Upper lobe of right lung (tissue), 1 donor: Measurements from ENCODE around the gene SLC7A1. TPM values are rescaled to one million over a fixed set of nuclear protein-coding genes. Genes with fewer than 3 reads are reported as not detected.

ENCODE experiments used
- ATAC-seq: fragments of 200-7000 bp; cut with Tn5 transposase; one replicate; pipeline ENCODE4 v1.9.1; 2020; ENCODE audit warnings: mild to moderate bottlenecking, moderate library complexity
- DNase-seq: peaks from one replicate; pipeline ENCODE4 v3.0.0-alpha.2; 2020
- H3K27ac ChIP-seq: fragments of 200-600 bp; one replicate; pipeline ENCODE4 v1.8.0; 2022
- H3K27me3 ChIP-seq: fragments of 200-600 bp; one replicate; pipeline ENCODE4 v1.8.0; 2022; ENCODE audit warnings: mild to moderate bottlenecking
- H3K36me3 ChIP-seq: fragments of 200-600 bp; one replicate; pipeline ENCODE4 v1.8.0; 2022
- H3K4me1 ChIP-seq: fragments of 200-600 bp; one replicate; pipeline ENCODE4 v1.8.0; 2022
- H3K4me3 ChIP-seq: fragments of 200-600 bp; one replicate; pipeline ENCODE4 v1.8.0; 2022; ENCODE audit warnings: mild to moderate bottlenecking
- H3K9me3 ChIP-seq: fragments of 200-600 bp; one replicate; pipeline ENCODE4 v1.8.0; 2022
- intact Hi-C: fragments of 100-400 bp; cut with DNase I; formaldehyde crosslinking; loops from one replicate; pipeline ENCODE4 v1.11.0; 2022
- total RNA-seq: library from RNA; stranded (reverse); fragmentation: NEBNext Ultra II Directional; extraction: Animal tissue kit (Norgen Biotek cat#: 25700); gene quantifications from one replicate; pipeline ENCODE4 v1.2.1, GENCODE V29; 2021
- TF ChIP-seq, protein P1 (sequence below): fragments of 200-600 bp; IDR thresholded peaks from one replicate; pipeline ENCODE4 v1.8.0; 2022; ENCODE audit warnings: antibody characterized with exemption
- donor health status: DM: no; HTN: yes; CAD: no; lungs with severe emphysema.

Gene SLC7A1
- total RNA-seq, 1 donor from 2014 or later = 30.2 TPM

GRCh38 chr13:29591310-29591709 is 4.2 kb downstream of the SLC7A1 start:
- intact Hi-C loops = no loop called here
- Histone ChIP-seq H3K4me3 (no peak overlapping the region), H3K4me1 (peaks cover 5% of the 10 kb centered on the region), H3K27ac (no peak overlapping the region), H3K27me3 (no peaks in the 10 kb centered on the region), H3K36me3 (no peaks in the 10 kb centered on the region), H3K9me3 (no peaks in the 10 kb centered on the region)
- ATAC-seq (no peak), DNase-seq (no peak)
- TF ChIP-seq, protein P1, sequence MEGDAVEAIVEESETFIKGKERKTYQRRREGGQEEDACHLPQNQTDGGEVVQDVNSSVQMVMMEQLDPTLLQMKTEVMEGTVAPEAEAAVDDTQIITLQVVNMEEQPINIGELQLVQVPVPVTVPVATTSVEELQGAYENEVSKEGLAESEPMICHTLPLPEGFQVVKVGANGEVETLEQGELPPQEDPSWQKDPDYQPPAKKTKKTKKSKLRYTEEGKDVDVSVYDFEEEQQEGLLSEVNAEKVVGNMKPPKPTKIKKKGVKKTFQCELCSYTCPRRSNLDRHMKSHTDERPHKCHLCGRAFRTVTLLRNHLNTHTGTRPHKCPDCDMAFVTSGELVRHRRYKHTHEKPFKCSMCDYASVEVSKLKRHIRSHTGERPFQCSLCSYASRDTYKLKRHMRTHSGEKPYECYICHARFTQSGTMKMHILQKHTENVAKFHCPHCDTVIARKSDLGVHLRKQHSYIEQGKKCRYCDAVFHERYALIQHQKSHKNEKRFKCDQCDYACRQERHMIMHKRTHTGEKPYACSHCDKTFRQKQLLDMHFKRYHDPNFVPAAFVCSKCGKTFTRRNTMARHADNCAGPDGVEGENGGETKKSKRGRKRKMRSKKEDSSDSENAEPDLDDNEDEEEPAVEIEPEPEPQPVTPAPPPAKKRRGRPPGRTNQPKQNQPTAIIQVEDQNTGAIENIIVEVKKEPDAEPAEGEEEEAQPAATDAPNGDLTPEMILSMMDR = no peak

- Histone ChIP-seq H3K4me1 (no peaks in the 10 kb centered on the region), H3K4me3 (no peak overlapping the region), H3K27me3 (no peaks in the 10 kb centered on the region), H3K27ac (no peak overlapping the region), H3K9me3 (no peaks in the 10 kb centered on the region), H3K36me3 (no peaks in the 10 kb centered on the region)
- DNase-seq = no peak
- TF ChIP-seq, protein P1 = no peak
- no peak for ATAC-seq
- intact Hi-C loops = no loop called here
Measured at GRCh38 chr13:29589967-29590366, 5.5 kb downstream of the SLC7A1 start.

DNA sequence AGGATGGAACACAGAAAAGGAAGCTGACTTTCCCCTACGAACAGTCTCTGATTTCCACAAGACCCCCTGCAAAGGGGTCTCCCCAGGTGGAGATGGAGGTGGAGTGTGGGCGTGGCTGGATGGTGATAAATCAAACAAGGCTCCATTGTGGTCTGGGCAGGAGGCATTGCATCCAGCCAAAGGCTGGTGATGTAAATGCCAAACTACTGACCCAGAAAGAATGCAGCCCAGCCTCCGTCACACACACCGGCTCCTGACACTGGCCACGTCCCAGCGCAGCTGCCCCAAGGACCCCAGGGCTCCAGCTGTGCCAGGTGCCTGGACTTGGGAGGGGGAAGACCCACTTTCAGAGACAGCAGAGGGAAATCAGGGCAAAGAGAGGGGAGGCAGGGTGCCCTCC is 6.3 kb downstream of the SLC7A1 start:
- no peaks in the 10 kb centered on the region for H3K36me3 ChIP-seq
- no peak overlapping the region for H3K27ac ChIP-seq
- no peaks in the 10 kb centered on the region for H3K9me3 ChIP-seq
- intact Hi-C loops = no loop called here
- ATAC-seq = no peak
- H3K4me1 ChIP-seq = no peaks in the 10 kb centered on the region
- H3K27me3 ChIP-seq = no peaks in the 10 kb centered on the region
- DNase-seq = no peak
- TF ChIP-seq, protein P1 = no peak
- no peak overlapping the region for H3K4me3 ChIP-seq

DNA sequence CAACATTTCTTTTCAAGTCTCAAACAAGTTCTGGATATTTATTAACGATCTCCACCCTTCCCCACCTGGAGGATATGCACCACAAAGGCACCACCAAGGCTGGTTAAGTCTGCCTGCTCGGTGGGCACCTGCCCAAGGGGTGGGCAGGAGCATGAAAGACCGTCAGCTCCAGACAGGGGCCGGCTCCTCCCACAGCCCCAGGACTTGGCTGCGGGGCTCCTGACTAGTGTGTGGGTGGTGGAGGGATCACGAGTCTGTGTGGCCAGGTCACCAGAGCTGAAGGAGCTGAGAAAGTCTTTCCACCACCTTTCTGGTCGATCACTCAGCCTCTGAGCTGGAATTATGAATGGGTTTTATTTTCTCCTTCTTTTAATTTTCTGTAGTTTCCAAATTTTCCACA is 7.8 kb downstream of the SLC7A1 start:
- Histone ChIP-seq H3K4me1 (no peaks in the 10 kb centered on the region), H3K27me3 (no peaks in the 10 kb centered on the region), H3K9me3 (no peaks in the 10 kb centered on the region), H3K36me3 (no peaks in the 10 kb centered on the region), H3K4me3 (no peak overlapping the region), H3K27ac (no peak overlapping the region)
- TF ChIP-seq, protein P1 = no peak
- intact Hi-C loops = no loop called here
- DNase-seq (no peak), ATAC-seq (no peak)

DNA sequence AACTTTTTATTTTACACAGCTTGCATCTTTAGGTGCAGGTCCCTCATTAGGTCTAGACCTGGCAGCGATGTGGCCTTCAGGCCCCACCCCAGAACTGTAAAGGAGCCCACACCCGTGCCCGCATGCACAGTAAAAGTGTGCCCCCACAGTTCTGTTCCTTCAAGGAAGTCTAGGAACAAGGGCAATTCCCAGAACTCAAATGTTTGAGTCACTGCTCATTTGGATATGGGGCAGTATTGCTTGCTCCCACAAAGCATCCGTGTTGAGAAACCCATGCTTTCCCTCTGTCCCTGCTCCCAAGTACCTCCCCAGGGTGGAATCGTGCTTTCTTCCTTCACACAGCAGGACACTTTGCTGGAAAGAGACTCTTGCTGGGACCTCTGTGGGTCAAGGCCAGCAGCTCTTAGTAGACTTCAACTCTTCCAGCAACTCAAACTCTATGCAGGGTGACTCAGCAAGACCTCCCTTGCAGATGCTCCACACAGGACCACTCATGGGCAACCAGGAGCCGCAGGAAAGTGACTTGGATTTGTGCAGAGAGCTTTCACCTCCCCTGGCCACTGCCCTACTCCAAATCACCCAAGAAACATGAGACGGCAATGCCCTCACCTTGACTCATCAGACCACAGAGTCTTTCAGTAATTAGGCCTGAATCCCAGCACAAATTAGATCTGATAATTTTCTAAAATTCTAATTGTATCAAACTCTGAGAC is 12.3 kb downstream of the SLC7A1 start:
- Histone ChIP-seq H3K4me1 (no peaks in the 10 kb centered on the region), H3K27ac (no peak overlapping the region), H3K9me3 (no peaks in the 10 kb centered on the region), H3K4me3 (no peak overlapping the region), H3K27me3 (no peaks in the 10 kb centered on the region), H3K36me3 (no peaks in the 10 kb centered on the region)
- TF ChIP-seq, protein P1 = no peak
- no peak for DNase-seq
- no peak for ATAC-seq
- intact Hi-C loops = no loop called here

- no peaks in the 10 kb centered on the region for H3K4me1 ChIP-seq
- H3K4me3 ChIP-seq = no peak overlapping the region
- no peaks in the 10 kb centered on the region for H3K36me3 ChIP-seq
- H3K27ac ChIP-seq = no peak overlapping the region
- no peak for DNase-seq
- H3K27me3 ChIP-seq = no peaks in the 10 kb centered on the region
- no peak for ATAC-seq
- intact Hi-C loops = no loop called here
- H3K9me3 ChIP-seq = no peaks in the 10 kb centered on the region
- TF ChIP-seq, protein P1 = no peak
Measured at GRCh38 chr13:29582171-29582570, 13.3 kb downstream of the SLC7A1 start.
